GM18867 (cell line): ENCODE results near the gene TUBB2B.
"Not testable (repeated sequence)": the region's sequence is repeated elsewhere in the genome, so short reads cannot be mapped to it uniquely, and the experiment has no call there.

Experiments used
- ATAC-seq: cut with Tn5 transposase; IDR thresholded peaks from one replicate; pipeline ENCODE4 v1.9.1; 2021; ENCODE audit warnings: mild to moderate bottlenecking, moderate library complexity; ENCODE audit not compliant: unreplicated experiment

The TUBB2B gene

GRCh38 chr6:3190779-3191178, 36.7 kb downstream of the TUBB2B start:
- no peak for ATAC-seq

GRCh38 chr6:3190056-3190455, 37.4 kb downstream of the TUBB2B start:
- ATAC-seq, result no peak

- ATAC-seq, result not testable (repeated sequence)
These were observed 38.3 kb downstream of the TUBB2B start for GRCh38 chr6:3189192-3189591.

- no peak for ATAC-seq
These were observed 39.2 kb downstream of the TUBB2B start for GRCh38 chr6:3188262-3188661.

- no peak for ATAC-seq
These were observed 40.5 kb downstream of the TUBB2B start for GRCh38 chr6:3186974-3187382.

- ATAC-seq, result no peak
These were observed 44.4 kb downstream of the TUBB2B start for GRCh38 chr6:3183066-3183465.

GRCh38 chr6:3181105-3181504, 46.3 kb downstream of the TUBB2B start:
- ATAC-seq, result no peak

- ATAC-seq, result not testable (repeated sequence)
These were observed 47.5 kb downstream of the TUBB2B start for GRCh38 chr6:3179945-3180344.

- not testable (repeated sequence) for ATAC-seq
These were observed 48.8 kb downstream of the TUBB2B start for GRCh38 chr6:3178666-3179065.

- ATAC-seq, result no peak
These were observed 50.7 kb downstream of the TUBB2B start for GRCh38 chr6:3176562-3177355.

- no peak for ATAC-seq
These were observed 51.6 kb downstream of the TUBB2B start for GRCh38 chr6:3175715-3176402.
